Endothelial cell (in vitro differentiated cells): ENCODE data around the gene KLHL42. TPM values are rescaled to one million over a fixed set of nuclear protein-coding genes. Genes with fewer than 3 reads are reported as not detected.
"Not testable (repeated sequence)": the region's sequence is repeated elsewhere in the genome, so short reads cannot be mapped to it uniquely, and the experiment has no call there.

Experiments used
- DNase-seq: peaks from one replicate; pipeline ENCODE4 v3.0.0; 2021; ENCODE audit warnings: low spot score
- H3K27ac Mint-ChIP-seq: one replicate; pipeline ENCODE4 v1.8.0; 2021; ENCODE audit warnings: mixed read lengths, inconsistent platforms; ENCODE audit not compliant: unreplicated experiment
- H3K27me3 Mint-ChIP-seq: one replicate; pipeline ENCODE4 v1.8.0; 2021; ENCODE audit warnings: mild to moderate bottlenecking, moderate library complexity, mixed read lengths, inconsistent platforms; ENCODE audit not compliant: unreplicated experiment
- H3K36me3 Mint-ChIP-seq: one replicate; pipeline ENCODE4 v1.8.0; 2021; ENCODE audit warnings: mild to moderate bottlenecking, low read depth, mixed read lengths, inconsistent platforms; ENCODE audit not compliant: unreplicated experiment
- H3K4me1 Mint-ChIP-seq: one replicate; pipeline ENCODE4 v1.8.0; 2021; ENCODE audit warnings: mild to moderate bottlenecking, mixed read lengths, inconsistent platforms; ENCODE audit not compliant: unreplicated experiment
- H3K4me3 Mint-ChIP-seq: one replicate; pipeline ENCODE4 v1.8.0; 2021; ENCODE audit warnings: mild to moderate bottlenecking, mixed read lengths, inconsistent platforms; ENCODE audit not compliant: unreplicated experiment
- H3K9me3 Mint-ChIP-seq: one replicate; pipeline ENCODE4 v1.8.0; 2021; ENCODE audit warnings: mixed read lengths, inconsistent platforms; ENCODE audit not compliant: unreplicated experiment
- total RNA-seq: library from RNA; stranded (reverse); fragmentation: NEBNext Ultra II Directional; extraction: Animal tissue kit (Norgen Biotek cat#: 25700); gene quantifications from one replicate; pipeline ENCODE4 v1.2.1, GENCODE V29; 2021; ENCODE audit not compliant: unreplicated experiment
- TF ChIP-seq, protein P1 (sequence below): fragments of 200-600 bp; sonication (generic); IDR thresholded peaks from one replicate; pipeline ENCODE4 v1.5.0; 2021; ENCODE audit warnings: antibody characterized with exemption; ENCODE audit not compliant: unreplicated experiment

KLHL42 gene
- total RNA-seq, 1 donor from 2014 or later, result 27.3 TPM

DNA sequence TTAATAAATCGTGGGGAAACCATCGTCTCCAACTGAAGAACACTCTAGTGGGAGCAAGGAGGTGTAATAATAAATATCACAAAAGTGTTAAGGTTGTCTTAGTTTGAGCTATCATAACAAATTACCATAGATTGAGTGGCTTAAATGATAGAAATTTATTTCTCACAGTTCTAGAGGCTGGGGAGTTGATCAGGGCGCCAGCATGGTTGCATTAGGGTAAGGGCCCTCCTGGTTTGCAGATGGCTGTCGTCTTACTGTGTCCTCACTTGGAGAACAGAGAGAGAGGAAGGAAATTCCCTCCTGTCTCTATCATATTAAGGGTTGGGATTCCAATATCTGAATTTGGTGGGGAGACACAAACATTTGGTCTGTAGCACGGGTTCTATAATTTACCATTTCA, 36.4 kb upstream of the KLHL42 start:
- no peaks in the 10 kb centered on the region for H3K4me1 Mint-ChIP-seq

DNA sequence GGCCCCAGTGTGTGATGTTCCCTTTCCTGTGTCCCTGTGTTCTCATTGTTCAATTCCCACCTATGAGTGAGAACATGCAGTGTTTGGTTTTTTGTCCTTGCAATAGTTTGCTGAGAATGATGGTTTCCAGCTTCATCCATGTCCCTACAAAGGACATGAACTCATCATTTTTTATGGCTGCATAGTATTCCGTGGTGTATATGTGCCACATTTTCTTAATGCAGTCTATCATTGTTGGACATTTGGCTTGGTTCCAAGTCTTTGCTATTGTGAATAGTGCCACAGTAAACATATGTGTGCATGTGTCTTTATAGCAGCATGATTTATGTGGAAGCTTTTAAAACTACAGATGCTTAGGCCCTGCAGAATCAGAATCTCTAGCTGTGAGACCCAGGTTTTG, 34.3 kb upstream of the KLHL42 start:
- H3K9me3 Mint-ChIP-seq, H3K27me3 Mint-ChIP-seq, H3K4me3 Mint-ChIP-seq, H3K27ac Mint-ChIP-seq, H3K4me1 Mint-ChIP-seq, DNase-seq: not testable (repeated sequence)
- peaks cover 14% of the 10 kb centered on the region for H3K36me3 Mint-ChIP-seq

More for the DNA sequence above, 36.4 kb upstream of the KLHL42 start:
- TF ChIP-seq, protein P1, sequence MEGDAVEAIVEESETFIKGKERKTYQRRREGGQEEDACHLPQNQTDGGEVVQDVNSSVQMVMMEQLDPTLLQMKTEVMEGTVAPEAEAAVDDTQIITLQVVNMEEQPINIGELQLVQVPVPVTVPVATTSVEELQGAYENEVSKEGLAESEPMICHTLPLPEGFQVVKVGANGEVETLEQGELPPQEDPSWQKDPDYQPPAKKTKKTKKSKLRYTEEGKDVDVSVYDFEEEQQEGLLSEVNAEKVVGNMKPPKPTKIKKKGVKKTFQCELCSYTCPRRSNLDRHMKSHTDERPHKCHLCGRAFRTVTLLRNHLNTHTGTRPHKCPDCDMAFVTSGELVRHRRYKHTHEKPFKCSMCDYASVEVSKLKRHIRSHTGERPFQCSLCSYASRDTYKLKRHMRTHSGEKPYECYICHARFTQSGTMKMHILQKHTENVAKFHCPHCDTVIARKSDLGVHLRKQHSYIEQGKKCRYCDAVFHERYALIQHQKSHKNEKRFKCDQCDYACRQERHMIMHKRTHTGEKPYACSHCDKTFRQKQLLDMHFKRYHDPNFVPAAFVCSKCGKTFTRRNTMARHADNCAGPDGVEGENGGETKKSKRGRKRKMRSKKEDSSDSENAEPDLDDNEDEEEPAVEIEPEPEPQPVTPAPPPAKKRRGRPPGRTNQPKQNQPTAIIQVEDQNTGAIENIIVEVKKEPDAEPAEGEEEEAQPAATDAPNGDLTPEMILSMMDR, result no peak
- no peaks in the 10 kb centered on the region for H3K9me3 Mint-ChIP-seq
- no peak overlapping the region for H3K4me3 Mint-ChIP-seq
- H3K27me3 Mint-ChIP-seq, result peaks cover 2% of the 10 kb centered on the region
- peaks cover 14% of the 10 kb centered on the region for H3K36me3 Mint-ChIP-seq
- no peak overlapping the region for H3K27ac Mint-ChIP-seq
- DNase-seq, result no peak

DNA sequence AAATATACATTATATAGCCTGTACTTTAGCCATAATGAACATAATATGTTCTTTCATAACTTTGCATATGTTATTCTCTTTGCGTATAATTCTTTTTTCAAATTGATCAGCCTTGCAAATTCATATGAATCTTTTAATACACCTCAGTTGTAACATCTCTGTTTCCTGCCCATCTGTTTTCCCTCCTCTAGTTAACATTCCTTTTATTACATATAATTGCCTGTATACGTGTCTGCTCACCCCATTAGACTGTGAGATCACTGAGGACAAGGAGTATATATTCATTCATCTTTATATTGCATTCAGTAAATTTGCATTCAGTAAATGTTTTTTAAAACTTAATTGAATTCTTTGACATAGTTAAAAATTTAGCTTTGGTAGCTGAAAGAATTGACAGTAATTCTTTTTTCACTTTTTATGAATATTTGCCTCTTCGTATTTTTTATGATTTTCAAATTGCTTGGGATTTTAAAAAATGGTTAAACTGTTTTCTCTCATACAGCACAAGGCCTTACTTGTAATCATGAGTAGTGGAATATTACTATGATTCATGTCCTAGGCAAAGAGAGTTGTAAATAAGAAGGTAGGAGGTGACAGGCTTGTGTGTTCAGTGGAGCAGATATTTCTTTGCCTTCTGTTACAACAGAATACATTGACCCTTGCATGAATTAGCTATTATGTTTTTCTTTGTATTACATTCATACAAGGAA, 32.8 kb upstream of the KLHL42 start:
- Mint-ChIP-seq H3K27ac (no peak overlapping the region), H3K9me3 (no peaks in the 10 kb centered on the region), H3K4me1 (no peaks in the 10 kb centered on the region), H3K4me3 (no peak overlapping the region), H3K36me3 (peaks cover 13% of the 10 kb centered on the region), H3K27me3 (peaks cover 2% of the 10 kb centered on the region)
- TF ChIP-seq, protein P1, result no peak
- no peak for DNase-seq

DNA sequence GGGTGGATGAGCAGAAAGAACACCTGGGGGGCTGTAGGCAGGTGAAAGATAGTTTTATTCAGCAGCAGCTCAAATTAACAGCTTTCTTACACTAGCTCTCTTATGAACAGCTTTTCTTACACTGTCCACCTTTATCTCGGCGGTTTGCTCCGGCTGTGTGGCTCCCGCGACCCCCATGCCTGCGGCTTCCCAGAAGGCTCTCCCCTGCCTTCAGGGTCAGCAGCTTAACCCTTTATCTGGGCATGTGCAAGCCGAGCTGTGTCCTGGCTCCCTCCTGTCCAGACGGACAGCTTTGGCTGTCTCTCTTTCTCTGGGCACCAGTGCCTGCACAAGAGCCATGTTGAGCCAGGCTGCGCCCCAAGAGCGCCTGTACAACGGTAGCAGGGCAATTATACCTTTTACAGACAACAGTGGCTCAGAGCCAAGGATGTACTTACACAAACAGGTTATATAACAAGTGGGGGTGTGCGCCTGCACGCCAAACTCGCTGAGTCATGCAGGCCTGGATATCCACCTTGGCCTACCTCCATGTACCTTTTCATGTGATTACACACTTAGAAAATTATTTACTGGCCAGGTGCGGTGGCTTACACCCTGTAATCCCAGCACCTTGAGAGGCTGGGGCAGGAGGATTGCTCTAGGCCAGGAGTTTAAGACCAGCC, 28.5 kb upstream of the KLHL42 start:
- peaks cover 2% of the 10 kb centered on the region for H3K27me3 Mint-ChIP-seq
- H3K36me3 Mint-ChIP-seq, result peaks cover 5% of the 10 kb centered on the region
- DNase-seq, result no peak
- H3K27ac Mint-ChIP-seq, result no peak overlapping the region
- no peaks in the 10 kb centered on the region for H3K9me3 Mint-ChIP-seq
- TF ChIP-seq, protein P1, result no peak
- no peaks in the 10 kb centered on the region for H3K4me1 Mint-ChIP-seq
- H3K4me3 Mint-ChIP-seq, result no peak overlapping the region

DNA sequence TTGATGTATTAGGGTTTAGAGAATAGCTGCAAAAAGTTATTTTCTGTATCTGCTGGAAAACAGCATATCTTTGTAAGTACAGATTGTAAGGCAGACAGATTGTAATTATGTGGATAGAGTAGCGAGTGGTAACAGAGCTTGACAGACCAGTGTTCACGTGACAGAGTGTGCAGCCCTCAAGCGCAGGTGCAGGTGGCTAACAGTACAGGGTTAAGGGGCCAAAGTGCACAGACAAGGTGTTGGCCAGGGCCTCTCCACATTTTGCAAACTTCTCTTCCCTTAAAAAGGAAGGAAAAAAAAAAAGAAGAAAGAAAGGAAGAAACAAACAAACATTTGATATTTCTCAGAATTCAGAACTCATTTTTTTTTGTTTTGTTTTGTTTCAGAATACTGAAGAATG, 25.2 kb upstream of the KLHL42 start:
- Mint-ChIP-seq H3K27me3 (no peaks in the 10 kb centered on the region), H3K27ac (no peak overlapping the region), H3K36me3 (peaks cover 7% of the 10 kb centered on the region), H3K4me3 (no peak overlapping the region), H3K9me3 (no peaks in the 10 kb centered on the region), H3K4me1 (no peaks in the 10 kb centered on the region)
- TF ChIP-seq, protein P1, result no peak
- no peak for DNase-seq
